HG03103 (cell line): ENCODE results near the gene MEGF8.

ENCODE experiments used
- ATAC-seq: cut with Tn5 transposase; IDR thresholded peaks from one replicate; pipeline ENCODE4 v1.9.1; 2021; ENCODE audit warnings: low read depth; ENCODE audit not compliant: unreplicated experiment

MEGF8 gene

DNA sequence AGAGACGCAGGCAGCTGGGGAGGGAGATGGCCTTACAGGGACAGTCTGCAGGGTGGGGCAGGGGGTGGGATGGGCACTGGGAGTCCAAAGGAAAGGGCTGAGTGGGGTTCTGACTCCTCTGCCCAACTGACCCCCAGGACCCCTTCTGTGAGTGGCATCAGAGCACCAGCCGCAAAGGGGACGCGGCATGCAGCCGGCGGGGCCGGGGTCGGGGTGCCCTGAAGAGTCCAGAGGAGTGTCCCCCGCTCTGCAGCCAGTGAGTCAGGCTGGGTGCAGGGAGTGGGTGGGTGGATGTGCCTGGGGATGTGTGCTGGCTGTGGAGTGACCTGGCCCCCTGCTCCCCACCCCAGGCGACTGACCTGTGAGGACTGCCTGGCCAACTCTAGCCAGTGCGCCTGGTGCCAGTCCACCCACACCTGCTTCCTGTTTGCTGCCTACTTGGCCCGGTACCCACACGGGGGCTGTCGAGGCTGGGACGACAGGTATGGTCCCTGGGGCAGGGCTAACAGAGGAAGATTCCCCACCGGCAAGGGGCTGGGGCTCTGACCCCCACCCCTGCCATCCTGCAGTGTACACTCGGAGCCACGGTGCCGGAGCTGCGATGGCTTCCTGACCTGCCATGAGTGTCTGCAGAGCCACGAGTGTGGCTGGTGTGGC is 25.8 kb downstream of the MEGF8 start:
- no peak for ATAC-seq

- ATAC-seq: no peak
Observed at GRCh38 chr19:42352301-42353259, 27.1 kb downstream of the MEGF8 start.

GRCh38 chr19:42353341-42354015 is 28.0 kb downstream of the MEGF8 start:
- ATAC-seq: no peak

DNA sequence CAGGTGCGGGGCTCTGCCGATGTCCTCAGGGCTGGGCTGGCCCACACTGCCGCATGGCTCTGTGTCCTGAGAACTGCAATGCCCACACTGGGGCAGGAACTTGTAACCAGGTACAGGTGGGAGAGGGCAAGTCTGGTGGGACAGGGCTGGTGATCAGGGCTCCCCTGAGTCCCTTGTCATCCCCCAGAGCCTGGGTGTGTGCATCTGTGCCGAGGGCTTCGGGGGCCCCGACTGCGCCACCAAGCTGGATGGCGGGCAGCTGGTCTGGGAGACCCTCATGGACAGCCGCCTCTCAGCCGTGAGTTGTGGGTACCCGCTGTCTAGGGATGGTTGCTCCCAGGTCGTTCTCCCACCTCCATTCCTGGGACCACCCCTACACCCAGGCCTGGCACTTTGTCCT is 30.5 kb downstream of the MEGF8 start:
- ATAC-seq: no peak

DNA sequence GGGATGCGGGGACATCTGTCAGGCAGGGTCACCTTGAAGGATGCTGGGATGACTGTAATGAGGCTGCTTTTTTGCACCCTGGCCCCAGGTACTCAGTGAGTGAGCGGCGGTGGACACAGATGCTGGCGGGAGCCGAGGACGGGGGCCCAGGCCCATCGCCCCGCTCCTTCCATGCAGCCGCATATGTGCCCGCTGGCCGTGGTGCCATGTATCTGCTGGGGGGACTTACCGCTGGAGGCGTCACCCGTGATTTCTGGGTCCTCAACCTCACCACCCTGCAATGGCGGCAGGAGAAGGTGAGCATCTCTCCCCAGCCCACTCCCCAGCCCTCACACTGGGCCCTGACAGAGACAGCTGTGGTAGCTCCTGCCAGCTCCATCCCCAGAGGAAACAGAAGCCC is 31.3 kb downstream of the MEGF8 start:
- no peak for ATAC-seq

GRCh38 chr19:42357290-42357689 is 31.9 kb downstream of the MEGF8 start:
- no peak for ATAC-seq

DNA sequence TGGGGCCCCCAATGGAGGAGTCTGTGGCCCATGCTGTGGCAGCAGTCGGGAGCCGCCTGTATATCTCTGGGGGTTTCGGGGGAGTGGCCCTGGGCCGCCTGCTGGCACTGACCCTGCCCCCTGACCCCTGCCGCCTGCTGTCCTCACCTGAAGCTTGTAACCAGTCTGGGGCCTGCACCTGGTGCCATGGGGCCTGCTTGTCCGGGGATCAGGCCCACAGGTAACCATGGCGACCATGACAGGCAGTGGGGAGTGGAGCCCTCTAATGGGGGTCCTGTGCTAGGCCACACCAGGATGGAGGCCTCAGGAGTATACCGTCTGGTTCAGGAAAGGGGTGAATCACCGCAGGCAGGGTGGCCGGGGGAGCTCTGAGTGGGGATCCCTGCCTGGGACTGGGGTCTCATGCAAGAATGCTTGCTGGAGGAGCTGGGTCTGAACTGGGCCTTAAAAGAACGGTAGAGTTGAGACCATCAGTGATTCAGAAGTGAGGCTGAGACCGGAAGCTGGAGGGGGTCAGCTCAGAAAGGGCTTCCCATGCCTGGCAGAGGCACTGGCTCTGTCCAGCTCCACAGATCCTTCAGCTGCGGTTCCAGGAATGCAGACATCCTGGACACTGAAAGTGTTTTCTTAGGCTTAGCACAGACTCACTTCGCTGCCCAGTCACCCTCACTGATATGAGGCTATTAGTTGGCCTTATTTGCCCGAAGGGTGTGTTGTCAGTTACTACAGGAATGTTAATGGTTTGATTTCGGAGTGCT is 35.5 kb downstream of the MEGF8 start:
- no peak for ATAC-seq

DNA sequence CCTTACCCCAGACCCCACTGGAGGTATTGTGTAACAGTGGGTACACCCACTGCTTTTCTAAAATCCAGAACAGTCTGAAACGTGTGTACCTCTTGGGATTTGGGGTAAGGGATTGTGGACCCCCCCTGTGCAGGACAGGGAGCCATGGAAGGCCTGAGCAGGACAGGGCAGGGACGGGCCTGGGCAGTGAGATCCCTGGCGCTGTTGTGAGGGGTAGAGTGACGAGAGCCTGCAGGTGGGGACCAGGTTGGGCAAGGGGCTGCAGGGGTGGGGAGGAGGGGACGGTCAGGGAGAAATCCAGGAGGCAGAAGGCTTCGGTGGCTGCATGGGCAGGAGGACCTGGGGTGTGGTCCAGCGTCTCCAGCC is 36.1 kb downstream of the MEGF8 start:
- ATAC-seq: no peak

- ATAC-seq: no peak
Observed at GRCh38 chr19:42362342-42362741, 36.9 kb downstream of the MEGF8 start.

DNA sequence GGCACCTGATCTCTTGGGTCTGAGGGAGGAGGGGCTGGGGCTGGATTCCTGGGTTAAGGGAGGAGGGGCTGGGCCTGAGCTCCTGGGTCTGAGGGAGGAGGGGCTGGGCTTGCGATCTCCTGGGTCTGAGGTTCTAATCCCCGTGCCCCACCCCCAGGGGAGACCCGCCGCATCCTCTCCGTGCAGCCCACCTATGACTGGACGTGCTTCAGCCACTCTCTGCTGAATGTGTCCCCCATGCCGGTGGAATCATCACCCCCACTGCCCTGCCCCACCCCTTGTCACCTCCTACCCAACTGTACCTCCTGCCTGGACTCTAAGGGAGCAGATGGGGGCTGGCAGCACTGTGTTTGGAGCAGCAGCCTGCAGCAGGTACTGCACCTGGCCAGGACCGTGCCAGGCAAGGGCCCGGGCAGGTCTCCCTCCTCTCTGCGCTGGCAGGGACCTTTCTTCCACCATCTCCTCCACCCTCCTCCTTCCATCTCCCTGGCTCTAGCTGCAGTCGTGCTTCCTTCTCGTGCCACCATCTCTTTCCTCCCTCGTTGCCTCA is 37.5 kb downstream of the MEGF8 start:
- no peak for ATAC-seq

DNA sequence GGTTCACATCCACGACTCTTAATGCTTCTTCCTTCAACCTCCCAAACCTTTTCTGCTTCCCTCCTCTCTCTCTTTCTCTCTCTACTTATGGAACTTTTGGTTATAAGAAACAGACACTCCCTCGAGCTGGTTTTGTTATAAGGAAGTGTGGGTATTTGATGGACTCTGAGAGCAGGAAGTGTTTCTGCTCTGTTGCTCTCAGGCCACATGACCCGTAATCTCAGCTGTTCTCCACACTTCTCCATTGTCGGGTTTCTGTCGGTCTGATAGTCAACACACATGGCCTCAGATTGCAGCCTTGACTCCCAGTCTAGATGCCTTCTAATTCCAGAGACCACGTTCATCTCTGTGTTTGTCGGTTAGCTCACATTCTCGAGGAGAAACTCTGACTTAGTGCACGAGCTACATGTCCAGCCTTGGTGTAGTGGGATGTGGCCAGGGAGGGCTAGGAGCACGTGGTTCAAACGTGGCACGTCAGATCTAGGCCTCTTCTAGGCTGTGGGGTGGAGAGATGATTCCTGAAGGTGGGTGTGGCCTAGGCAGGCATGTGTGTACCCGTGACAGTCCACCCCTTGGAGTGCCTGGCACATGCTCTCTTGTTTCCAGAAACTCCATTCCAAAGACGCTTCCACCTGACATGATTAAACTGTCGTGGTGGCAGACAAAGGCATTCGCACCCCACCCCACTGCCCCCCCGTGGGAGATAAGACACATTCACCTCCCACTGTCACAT is 38.3 kb downstream of the MEGF8 start:
- no peak for ATAC-seq

- no peak for ATAC-seq
Observed at GRCh38 chr19:42366673-42367072, 41.2 kb downstream of the MEGF8 start.

DNA sequence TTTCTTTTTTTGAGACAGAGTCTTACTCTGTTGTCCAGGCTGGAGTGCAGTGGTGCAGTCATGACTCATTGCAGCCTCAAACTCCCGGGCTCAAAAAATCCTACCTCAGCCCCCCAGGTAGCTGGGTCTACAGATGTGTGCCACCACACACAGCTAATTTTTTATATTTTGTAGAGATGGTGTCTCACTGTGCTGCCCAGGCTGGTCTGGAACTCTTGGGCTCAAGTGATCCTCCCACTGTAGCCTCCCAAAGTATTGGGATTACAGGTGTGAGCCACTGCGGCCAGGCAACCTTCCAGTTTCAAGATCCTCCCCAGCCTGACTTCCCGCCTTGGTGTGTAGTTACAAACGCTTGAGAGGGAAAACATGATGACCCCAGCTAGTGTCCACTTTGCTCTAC is 42.5 kb downstream of the MEGF8 start:
- ATAC-seq: no peak

GRCh38 chr19:42368360-42368759 is 42.9 kb downstream of the MEGF8 start:
- no peak for ATAC-seq

DNA sequence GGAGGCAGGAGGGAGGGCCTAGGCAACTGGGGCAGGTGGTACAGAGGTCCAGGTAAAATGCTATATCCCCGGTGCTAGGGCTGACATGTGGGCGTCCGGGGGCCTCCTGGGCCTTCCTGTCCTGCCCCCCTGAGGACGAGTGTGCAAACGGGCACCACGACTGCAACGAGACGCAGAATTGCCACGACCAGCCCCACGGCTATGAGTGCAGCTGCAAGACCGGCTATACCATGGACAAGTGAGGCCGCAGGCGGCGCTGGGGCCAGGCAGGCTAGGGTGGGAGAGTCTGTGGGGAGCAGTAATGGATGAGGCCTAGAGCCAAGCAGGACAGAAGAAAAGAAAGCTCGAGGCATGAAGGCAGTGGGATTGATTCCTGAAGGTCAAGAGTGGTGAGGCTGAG is 43.3 kb downstream of the MEGF8 start:
- no peak for ATAC-seq

- ATAC-seq: no peak
Observed at GRCh38 chr19:42369433-42370067, 44.1 kb downstream of the MEGF8 start.

DNA sequence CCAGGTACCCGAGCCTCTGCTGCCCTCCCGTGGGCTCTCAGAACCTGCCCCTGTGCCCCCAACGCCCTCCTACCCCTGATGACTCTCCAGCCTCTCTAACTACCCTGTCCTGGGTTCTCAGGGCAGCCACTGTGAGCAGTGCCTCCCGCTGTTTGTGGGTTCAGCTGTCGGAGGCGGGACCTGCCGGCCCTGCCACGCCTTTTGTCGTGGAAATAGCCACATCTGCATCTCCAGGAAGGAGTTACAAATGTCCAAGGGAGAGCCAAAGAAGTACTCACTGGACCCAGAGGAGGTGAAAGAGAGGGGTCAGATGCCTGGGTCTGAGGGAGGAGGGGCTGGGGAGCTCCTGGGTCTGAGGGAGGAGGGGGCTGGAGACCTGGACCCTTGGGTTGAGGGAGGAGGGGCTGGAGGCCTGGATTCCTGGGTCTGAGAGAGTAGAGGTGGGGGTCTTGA is 44.7 kb downstream of the MEGF8 start:
- no peak for ATAC-seq

DNA sequence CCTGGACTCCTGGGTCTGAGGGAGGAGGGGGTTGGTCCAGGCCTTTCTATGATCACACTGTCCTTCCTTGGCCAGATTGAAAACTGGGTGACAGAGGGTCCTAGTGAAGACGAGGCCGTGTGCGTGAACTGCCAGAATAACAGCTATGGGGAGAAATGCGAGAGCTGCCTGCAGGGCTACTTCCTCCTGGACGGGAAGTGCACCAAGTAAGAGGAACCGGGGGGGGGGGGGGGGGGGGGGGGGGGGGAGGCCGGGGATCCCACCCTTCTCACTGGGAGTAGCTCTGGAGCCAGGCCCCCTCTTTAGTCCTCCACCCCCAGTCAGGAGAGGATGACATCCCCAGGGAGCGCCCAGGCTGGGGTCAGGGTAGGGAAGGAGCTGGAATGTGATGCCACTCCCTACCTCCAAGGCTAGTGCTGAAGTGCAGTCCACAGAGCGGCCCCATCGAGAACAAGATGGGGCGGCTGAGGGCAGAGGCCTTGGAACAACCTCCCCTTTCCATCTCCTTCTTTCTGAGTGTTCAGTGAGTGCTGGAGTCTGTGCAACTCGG is 45.3 kb downstream of the MEGF8 start:
- ATAC-seq: no peak

- ATAC-seq: no peak
Observed at GRCh38 chr19:42374826-42375376, 49.5 kb downstream of the MEGF8 start.
